GM19463 (cell line): ENCODE results near the gene AMDHD2.
"Not testable (repeated sequence)": the region's sequence is repeated elsewhere in the genome, so short reads cannot be mapped to it uniquely, and the experiment has no call there.

Experiments
- ATAC-seq: cut with Tn5 transposase; IDR thresholded peaks from one replicate; pipeline ENCODE4 v1.9.1; 2021; ENCODE audit warnings: mild to moderate bottlenecking, moderate library complexity; ENCODE audit not compliant: unreplicated experiment

The AMDHD2 gene, protein sequence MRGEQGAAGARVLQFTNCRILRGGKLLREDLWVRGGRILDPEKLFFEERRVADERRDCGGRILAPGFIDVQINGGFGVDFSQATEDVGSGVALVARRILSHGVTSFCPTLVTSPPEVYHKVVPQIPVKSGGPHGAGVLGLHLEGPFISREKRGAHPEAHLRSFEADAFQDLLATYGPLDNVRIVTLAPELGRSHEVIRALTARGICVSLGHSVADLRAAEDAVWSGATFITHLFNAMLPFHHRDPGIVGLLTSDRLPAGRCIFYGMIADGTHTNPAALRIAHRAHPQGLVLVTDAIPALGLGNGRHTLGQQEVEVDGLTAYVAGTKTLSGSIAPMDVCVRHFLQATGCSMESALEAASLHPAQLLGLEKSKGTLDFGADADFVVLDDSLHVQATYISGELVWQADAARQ

DNA sequence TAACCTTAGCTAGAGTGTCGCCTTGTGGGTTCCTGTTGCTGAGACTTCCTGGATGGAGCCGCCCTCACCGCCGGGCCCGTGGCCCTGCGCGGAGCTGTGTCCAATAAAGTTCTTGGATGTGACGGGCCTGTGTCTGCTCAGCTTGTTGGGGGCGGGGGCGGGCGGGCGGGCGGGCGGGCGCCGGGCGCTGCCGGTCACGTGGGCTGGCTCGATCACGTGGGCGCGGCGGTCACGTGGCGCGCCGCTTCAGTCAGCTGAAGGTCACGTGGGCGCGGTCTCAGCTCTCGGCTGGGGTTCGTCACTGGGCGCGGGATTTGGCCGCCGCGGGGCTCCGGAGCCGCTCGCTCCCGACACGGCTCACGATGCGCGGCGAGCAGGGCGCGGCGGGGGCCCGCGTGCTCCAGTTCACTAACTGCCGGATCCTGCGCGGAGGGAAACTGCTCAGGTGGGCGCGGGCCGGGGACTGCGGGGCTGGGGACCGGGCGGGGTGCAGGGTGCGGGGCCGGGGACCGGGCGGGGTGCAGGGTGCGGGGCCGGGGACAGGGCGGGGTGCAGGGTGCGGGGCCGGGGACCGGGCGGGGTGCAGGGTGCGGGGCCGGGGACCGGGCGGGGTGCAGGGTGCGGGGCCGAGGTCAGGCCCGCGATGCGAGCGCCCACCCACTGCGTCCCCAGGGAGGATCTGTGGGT, at the start of gene AMDHD2:
Gene AMDHD2, plus strand, starts transcription at position 275 of the 687 bp plus-strand sequence. Its CDS starts 88 bp downstream, at position 363.
- ATAC-seq = no peak

DNA sequence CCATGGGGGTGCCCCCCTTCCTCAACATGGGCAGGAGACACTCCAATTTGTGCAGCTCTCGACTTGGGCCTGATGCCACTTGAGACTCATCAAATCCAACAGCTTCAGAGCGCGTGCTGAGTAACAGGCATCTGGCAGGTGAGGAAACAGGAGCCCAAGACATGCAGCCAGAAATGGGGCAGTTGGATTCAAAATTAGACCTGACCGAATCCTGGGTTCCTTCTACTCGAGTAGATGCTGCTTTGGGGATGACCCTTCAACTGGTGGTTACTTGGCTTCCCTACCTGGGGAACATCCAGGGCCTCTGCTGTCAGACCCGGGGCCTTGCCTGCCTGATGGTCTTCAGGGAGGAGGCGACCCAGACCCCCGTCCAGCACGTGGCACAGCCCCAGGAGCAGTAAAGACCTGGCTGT, 49.6 kb upstream of the AMDHD2 start:
- no peak for ATAC-seq

DNA sequence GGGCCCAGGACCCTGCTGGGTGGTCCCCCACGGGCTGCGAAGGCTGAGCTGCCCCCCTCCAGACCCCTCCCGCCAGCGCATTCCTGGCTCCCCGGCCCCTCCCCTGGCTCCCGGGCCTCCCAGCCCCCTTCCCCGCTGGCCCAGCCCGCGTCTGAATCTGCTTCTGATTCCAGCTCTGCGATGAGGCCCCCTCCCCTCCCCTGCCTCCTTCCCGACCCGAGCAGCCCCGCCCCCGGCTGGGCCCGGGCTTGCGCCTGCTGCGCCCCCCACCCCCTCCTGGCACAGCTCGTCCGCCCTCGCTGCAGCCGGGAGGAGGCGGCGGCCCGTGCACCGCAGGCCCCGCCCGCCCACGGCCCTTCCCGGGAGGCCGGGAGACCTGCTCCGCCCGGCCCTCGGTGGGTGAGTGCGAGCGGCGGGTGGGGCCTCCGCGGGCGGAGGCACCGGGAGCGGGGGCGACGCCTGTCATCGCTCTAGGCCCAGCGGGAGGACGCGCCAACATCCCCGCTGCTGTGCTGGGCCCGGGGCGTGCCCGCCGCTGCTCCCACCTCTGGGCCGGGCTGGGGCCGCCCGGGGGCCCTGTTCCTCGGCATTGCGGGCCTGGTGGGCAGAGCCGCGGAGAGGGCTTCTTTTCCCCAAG, 49.0 kb upstream of the AMDHD2 start, which contains the start of gene NTN3:
Gene NTN3, plus strand, starts transcription at position 282 of the 637 bp plus-strand sequence. CDS start 405 bp downstream, outside the sequence.
- no peak for ATAC-seq

DNA sequence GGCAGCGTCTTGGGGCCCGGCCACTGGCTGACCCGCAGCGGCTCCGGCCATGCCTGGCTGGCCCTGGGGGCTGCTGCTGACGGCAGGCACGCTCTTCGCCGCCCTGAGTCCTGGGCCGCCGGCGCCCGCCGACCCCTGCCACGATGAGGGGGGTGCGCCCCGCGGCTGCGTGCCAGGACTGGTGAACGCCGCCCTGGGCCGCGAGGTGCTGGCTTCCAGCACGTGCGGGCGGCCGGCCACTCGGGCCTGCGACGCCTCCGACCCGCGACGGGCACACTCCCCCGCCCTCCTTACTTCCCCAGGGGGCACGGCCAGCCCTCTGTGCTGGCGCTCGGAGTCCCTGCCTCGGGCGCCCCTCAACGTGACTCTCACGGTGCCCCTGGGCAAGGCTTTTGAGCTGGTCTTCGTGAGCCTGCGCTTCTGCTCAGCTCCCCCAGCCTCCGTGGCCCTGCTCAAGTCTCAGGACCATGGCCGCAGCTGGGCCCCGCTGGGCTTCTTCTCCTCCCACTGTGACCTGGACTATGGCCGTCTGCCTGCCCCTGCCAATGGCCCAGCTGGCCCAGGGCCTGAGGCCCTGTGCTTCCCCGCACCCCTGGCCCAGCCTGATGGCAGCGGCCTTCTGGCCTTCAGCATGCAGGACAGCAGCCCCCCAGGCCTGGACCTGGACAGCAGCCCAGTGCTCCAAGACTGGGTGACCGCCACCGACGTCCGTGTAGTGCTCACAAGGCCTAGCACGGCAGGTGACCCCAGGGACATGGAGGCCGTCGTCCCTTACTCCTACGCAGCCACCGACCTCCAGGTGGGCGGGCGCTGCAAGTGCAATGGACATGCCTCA, 48.3 kb upstream of the AMDHD2 start:
- no peak for ATAC-seq

DNA sequence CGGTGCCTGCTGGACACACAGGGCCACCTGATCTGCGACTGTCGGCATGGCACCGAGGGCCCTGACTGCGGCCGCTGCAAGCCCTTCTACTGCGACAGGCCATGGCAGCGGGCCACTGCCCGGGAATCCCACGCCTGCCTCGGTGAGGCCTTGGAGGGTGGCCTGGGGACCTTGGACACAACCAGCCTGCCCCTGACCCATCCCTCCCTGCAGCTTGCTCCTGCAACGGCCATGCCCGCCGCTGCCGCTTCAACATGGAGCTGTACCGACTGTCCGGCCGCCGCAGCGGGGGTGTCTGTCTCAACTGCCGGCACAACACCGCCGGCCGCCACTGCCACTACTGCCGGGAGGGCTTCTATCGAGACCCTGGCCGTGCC, 47.7 kb upstream of the AMDHD2 start:
- no peak for ATAC-seq

DNA sequence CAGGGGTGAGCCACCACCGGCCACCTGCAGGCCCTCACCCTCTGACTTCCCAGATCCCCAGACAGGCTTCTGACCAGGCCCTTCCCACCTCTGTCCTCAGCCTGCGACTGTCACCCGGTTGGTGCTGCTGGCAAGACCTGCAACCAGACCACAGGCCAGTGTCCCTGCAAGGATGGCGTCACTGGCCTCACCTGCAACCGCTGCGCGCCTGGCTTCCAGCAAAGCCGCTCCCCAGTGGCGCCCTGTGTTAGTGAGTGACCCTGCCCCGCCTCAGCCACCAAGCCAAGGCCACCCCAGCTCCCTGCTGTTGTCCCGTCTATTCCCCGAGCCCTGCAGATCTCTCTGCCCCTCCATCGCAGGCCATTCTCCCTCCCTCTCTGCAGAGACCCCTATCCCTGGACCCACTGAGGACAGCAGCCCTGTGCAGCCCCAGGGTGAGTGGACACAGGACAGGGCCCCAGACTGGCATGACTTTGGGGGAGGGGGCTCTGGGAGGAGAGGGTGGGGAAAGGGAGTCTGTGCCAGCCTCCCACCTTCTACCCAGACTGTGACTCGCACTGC, 47.2 kb upstream of the AMDHD2 start:
- ATAC-seq = no peak

DNA sequence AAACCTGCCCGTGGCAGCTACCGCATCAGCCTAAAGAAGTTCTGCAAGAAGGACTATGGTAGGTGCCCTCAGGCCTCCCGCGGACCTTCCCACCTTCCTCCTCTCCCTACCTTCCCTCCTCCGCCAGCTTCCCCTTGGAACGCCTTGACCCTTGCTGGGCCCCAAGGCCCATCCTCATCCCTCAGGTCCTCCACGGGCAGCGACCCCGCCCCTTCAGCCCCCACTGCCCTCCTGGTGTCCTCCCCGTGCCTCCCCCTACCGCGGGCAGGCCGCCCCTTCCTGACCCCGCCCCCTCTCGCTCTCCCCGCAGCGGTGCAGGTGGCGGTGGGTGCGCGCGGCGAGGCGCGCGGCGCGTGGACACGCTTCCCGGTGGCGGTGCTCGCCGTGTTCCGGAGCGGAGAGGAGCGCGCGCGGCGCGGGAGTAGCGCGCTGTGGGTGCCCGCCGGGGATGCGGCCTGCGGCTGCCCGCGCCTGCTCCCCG, 46.7 kb upstream of the AMDHD2 start:
- no peak for ATAC-seq

DNA sequence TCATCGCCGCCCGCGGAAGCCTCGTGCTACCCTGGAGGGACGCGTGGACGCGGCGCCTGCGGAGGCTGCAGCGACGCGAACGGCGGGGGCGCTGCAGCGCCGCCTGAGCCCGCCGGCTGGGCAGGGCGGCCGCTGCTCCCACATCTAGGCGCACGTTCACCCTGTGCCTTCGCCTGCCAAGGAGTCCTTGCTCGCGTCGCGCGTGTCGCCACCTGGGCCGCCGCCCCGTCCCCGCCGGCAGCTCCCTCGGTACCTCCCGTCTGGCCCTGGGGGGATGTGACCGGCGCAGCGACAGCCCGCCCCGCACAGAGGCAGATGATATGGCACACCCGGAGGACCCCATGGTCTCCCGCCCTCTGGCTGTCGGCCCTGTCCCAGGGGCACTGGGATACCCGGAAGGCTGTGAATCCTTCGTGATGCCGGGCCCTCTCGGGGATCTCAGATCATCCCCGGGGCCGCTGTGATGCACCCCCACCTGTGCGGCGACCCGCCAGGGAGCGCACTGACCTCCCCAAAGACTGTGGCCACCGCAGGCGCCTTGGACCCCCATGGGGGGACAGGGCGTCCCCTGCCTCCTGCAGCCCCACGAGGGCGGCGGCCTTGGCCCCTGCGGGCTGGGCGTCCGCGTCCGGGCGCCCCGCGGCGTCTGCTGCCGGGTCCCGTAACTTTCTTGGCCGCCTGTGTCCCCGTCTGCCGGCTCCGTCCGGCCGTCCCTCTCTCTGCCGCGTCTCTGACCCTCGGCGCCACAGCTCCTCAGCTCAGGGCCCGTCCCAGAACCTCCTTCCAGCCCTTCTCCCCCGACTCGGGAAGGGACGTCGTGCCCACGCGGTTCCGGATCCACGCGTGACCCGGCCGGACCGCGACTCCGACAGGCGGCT, 45.9 kb upstream of the AMDHD2 start:
- ATAC-seq = peak; percentile 43

DNA sequence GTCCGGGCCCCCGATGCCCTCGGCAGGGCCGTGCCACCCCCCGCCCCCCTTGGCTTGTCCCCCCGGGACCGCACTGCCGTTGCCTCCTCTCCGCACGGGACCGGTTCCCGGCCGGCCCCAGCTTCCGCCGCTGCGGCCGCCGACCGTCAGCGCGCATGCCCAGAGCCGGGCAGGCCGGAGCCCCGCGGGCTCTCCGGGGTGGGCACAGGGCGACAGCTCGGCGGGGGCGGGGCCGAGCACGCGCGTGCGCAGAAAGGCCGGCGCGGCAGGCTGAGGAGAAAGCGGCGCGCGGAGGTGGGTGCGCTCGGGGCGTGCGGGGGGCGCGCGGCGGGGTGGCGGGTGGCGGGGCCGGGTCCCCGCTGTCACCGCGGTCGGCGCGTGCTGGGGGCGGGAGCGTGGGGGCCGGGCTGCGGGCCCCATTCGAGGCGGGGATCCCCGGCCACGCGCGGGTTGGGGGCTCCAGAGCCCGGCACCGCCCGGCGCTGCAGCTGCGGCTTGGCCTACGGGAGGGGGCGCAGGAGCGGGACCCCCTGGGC, 45.2 kb upstream of the AMDHD2 start, which contains the start of gene TBC1D24:
Gene TBC1D24, plus strand, starts transcription at position 251 of the 536 bp plus-strand sequence. CDS start 21,022 bp downstream, outside the sequence.
- peak; percentile 63 for ATAC-seq

DNA sequence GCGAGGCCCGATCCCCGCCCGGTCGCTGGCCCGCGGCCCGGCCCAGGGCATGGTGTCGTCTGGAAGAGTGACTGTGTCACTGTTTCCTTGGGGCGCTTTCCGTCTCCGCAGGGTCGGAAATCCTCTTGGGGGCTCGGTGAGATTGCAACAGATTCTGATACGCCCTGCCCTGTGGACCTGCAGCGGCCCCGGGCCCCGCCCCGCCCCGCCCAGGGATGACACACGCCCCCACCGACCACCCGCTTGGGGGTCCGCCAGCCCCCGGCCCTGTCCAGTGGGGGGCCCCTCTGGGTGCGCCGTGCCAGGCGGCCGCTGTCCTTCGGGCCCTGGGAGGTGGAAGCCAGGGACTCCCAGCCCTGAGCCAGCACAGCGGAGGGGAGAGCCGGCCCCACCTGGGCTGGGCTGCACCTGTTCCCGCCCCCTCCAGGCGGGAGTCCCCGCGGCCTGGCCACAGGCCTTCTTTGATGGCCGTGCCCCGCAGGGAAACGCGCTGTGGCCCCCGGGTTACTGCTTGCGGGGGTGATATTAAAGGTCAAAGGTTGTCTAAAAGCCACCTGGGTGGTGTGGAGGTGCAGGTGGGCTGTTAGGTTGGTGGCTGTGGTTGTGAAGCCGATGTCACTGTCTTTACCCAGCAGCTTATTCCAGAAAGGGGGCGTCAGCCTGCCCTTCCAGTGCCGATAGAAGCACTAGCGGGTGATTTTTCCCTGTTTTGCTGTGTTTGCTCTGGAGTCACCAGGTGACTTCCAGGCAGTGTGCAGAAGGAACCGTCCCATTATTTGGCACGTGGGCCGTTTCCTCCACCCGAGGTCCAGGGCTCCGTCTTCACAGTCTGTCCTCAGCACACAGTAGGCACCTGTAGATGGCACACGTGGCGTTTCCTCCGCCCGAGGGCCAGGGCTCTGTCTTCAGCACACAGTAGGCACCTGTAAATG, 44.5 kb upstream of the AMDHD2 start:
- ATAC-seq = no peak

DNA sequence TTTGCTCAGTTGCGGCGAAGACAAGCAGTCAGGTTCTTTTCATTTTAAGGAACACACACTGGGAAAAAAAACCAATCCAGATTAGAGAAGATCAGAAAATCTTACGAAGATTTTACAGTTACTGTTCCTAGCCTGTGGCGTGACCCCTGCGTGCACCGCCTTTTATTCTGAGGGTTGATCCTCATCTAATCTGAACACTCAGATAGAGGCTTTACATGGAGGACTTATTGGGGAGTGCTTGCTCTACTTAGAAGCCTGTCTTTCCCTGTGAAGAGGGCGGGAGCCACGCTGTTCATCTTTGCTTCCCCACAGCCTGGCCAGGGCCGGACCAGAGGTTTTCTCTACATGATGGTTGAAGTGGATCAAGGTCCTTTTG, 43.8 kb upstream of the AMDHD2 start:
- ATAC-seq = no peak

DNA sequence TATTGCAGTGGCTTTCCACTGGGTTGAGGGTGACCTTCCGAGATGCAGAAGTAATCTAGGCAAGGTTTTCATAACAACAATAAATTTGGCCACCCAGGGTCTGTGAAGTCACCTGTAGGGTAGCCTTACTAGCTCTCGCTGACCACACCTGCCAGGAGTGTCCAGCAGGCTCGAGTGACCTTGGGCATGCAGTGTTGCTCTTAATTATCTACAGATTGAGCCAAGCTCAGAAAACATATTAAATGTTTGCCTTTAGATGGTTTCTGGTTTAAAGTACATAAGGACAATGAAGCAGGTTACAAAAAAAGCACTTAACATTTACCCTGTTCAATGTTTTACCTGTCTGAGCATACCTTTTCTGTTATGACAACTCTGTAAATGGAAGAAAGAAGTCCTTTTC, 43.4 kb upstream of the AMDHD2 start:
- ATAC-seq = no peak

DNA sequence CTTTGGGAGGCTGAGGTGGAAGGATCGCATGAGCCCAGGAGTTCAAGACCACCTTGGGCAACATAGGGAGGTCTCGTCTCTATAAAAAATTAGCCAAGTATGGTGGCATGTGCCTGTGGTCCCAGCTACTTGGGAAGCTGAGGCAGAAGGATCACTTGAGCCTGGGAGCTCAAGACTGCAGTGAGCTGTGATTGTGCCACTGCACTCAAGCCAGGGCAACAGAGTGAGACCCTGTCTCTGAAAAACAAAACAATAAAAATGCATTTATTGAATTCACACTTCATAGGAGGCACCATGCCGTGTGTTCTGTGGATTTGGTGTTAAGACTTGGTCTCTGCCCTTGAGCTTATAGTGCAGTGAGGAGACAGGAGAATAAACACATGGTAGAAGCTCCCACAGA, 42.8 kb upstream of the AMDHD2 start:
- no peak for ATAC-seq

DNA sequence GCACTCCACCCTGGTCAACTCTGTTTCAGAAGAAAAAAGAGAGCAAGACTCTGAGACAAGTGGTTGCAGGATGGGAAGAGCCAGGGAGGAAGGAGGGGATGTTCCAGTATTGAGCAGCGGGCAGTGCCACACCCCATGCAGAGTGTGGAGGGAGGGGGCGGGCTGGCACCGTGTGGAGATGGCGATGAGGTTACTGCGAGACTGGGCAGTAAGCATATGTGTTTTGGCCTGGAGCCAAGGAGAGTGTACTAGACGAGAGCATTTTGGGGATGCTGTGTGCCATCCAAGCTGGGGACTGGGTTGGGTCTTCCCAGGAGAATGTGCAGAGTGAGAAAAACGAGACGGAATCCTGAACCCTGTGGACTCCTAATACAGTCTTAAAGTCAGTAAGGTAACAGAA, 41.9 kb upstream of the AMDHD2 start:
- no peak for ATAC-seq

DNA sequence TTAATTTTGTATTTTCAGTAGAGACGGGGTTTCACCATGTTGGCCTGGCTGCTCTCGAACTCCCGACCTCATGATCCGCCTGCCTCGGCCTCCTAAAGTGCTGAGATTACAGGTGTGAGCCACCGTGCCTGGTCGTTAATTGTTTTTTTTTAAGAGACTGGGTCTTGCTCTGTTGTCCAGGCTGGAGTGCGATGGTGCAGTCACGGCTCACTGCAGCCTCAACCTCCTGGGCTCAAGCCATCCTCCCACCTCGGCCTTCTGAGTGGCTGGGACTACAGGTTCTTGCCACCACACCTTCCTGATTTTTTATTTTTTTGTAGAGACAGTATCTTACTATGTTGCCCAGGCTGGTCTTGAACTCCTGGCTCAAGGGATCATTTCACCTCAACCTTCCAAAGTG, 40.2 kb upstream of the AMDHD2 start:
- not testable (repeated sequence) for ATAC-seq

DNA sequence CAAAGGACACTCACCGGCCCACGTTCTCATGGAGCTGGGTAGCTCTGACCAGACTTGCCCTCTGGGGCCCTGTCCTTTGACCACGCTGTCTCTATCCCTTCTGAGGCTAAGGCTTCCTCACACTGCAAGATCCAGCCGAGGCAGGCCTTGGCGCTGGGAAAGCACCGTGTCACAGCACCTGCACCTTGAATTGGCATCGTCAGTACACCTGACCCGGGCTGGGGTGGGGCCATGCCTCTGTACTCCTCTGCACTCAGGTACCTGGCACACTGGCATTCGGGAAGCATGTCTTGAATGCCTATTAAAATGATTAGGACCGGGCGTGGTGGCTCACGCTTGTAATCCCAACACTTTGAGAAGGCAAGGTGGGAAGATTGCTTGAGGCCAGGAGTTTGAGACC, 39.2 kb upstream of the AMDHD2 start:
- no peak for ATAC-seq

DNA sequence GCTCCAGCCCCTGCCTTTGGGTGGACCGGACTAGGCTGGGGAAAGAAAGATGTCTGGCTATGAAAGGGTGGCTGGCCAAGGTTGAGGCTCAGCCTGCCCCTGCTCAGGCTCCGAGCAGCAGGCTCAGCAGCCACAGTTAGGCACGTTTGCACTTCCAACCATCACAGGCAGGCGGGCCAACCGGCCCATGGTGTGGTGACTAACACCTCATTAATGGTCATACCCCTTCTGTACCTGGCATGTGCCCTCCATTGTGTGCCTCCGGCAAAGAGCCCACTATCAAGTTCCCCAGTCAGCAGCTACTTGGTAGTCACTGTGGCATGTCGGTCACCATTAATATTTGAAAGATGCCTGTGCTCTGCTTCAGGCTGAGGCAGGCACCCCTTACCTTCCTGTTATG, 38.5 kb upstream of the AMDHD2 start:
- ATAC-seq = no peak

DNA sequence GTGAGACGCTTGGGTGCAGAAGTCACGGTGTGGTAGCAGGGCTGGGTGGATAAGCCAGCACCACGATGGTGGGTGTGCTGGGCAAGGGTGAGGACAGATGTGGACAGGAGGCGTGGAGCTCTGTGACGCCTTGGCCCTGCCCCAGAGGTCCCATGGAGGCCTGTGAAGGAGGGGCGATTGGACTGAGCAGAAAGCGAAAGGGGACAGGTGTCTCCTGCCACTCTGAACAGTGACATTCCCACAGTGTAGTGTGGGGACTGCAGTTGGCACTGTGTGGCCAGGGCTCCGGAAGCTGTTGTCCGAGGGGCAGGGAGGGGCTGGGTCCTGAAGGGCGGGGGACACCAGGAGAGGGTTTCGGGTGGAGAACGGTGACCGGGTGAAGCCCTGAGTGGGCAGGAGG, 37.9 kb upstream of the AMDHD2 start:
- ATAC-seq = no peak
